IMR-90 (cell line): ENCODE results near the gene JMJD1C.

Experiments used
- BHLHE40 ChIP-seq: fragments of 150-350 bp; IDR thresholded peaks from 2 replicates; pipeline ENCODE4 v1.6.1; 2016; ENCODE audit warnings: mild to moderate bottlenecking, low read depth, low read length
- TF ChIP-seq, protein P1 (sequence below): fragments of 150-350 bp; IDR thresholded peaks from 2 replicates; pipeline ENCODE4 v1.6.1; 2017; ENCODE audit warnings: mild to moderate bottlenecking, antibody characterized with exemption, low read length, low read depth
- TF ChIP-seq, protein P2 (sequence below): conservative IDR thresholded peaks from 2 replicates; pipeline ENCODE4 v1.5.1; 2012; ENCODE audit warnings: mild to moderate bottlenecking, low read depth, low read length, improper control_type of control experiment

DNA sequence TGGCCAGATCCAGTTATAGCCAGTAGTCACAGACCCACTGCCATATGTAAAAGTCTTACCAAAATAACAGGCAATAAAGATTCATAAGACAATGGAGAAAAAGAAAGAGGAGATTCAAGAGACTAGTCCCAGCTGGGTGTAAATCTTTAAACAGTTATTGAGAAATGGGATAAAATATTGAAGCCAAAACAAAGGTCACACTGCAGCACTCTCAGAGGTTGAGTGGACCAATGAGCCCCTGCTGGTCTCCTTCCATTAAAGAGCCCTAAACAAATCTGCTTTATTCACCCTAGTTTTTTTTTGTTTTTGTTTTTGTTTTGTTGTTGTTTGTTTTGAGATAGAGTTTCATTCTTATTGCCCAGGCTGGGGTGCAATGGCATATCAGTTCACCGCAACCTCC, 98.8 kb downstream of the JMJD1C start:
- TF ChIP-seq, protein P1, sequence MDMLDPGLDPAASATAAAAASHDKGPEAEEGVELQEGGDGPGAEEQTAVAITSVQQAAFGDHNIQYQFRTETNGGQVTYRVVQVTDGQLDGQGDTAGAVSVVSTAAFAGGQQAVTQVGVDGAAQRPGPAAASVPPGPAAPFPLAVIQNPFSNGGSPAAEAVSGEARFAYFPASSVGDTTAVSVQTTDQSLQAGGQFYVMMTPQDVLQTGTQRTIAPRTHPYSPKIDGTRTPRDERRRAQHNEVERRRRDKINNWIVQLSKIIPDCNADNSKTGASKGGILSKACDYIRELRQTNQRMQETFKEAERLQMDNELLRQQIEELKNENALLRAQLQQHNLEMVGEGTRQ = no peak
- TF ChIP-seq, protein P2, sequence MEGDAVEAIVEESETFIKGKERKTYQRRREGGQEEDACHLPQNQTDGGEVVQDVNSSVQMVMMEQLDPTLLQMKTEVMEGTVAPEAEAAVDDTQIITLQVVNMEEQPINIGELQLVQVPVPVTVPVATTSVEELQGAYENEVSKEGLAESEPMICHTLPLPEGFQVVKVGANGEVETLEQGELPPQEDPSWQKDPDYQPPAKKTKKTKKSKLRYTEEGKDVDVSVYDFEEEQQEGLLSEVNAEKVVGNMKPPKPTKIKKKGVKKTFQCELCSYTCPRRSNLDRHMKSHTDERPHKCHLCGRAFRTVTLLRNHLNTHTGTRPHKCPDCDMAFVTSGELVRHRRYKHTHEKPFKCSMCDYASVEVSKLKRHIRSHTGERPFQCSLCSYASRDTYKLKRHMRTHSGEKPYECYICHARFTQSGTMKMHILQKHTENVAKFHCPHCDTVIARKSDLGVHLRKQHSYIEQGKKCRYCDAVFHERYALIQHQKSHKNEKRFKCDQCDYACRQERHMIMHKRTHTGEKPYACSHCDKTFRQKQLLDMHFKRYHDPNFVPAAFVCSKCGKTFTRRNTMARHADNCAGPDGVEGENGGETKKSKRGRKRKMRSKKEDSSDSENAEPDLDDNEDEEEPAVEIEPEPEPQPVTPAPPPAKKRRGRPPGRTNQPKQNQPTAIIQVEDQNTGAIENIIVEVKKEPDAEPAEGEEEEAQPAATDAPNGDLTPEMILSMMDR = no peak
- TF ChIP-seq BHLHE40 = no peak
